Activated naive CD8-positive, alpha-beta T cell (primary cell): ENCODE data around the gene HMX1.
A peak's percentile ranks its signal among the peaks of the same experiment; 100 is the strongest.

ENCODE experiments used
- H3K27ac Mint-ChIP-seq: one replicate; pipeline ENCODE4 v1.8.0; 2021; ENCODE audit warnings: mixed read lengths
- H3K27me3 Mint-ChIP-seq: one replicate; pipeline ENCODE4 v1.8.0; 2021; ENCODE audit warnings: mixed read lengths
- H3K36me3 Mint-ChIP-seq: one replicate; pipeline ENCODE4 v1.8.0; 2021; ENCODE audit warnings: mixed read lengths
- H3K4me1 Mint-ChIP-seq: one replicate; pipeline ENCODE4 v1.8.0; 2021; ENCODE audit warnings: low read depth, mixed read lengths
- H3K4me3 Mint-ChIP-seq: one replicate; pipeline ENCODE4 v1.8.0; 2021; ENCODE audit warnings: mild to moderate bottlenecking, mixed read lengths
- H3K9me3 Mint-ChIP-seq: one replicate; pipeline ENCODE4 v1.8.0; 2021; ENCODE audit warnings: low read depth, mixed read lengths

The HMX1 gene

DNA sequence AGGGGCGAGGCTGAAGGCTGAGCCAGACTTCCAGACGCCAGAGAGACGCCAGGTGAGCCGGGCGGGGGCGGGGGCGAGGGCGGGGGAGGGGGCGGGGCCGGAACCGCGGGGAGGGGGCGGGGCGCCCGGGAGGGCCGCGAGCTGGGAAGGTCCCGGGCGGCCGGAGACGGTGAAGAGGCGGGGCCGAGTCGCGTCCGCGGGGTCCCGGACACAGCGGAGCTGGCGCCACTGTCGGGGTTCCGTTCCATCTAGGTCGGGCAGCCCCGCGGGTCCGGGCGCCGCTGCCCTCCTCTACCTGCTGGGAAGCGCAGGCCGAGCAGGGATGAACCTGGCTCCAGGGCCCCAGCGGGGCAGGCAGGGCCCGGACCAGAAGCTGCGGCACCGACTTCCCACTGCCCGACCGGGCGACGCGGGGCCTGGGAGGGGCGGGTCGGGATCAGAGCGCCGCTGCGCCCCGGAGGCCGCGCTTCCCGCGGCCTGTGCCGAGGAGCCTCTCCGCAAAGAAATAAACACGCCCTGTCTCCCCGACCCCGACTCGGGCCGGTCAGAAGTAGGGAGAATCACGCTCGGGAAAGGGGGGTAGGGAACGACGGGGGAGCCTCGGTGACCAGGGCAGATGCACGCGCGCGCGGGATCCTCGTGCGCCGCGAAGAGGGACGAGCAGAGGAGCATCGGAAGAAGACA lies 10.6 kb downstream of the HMX1 start:
- Mint-ChIP-seq H3K4me3 (no peak overlapping the region), H3K27ac (no peak overlapping the region), H3K4me1 (peaks cover 11% of the 10 kb centered on the region), H3K36me3 (no peaks in the 10 kb centered on the region), H3K9me3 (no peaks in the 10 kb centered on the region), H3K27me3 (peaks cover 21% of the 10 kb centered on the region)

DNA sequence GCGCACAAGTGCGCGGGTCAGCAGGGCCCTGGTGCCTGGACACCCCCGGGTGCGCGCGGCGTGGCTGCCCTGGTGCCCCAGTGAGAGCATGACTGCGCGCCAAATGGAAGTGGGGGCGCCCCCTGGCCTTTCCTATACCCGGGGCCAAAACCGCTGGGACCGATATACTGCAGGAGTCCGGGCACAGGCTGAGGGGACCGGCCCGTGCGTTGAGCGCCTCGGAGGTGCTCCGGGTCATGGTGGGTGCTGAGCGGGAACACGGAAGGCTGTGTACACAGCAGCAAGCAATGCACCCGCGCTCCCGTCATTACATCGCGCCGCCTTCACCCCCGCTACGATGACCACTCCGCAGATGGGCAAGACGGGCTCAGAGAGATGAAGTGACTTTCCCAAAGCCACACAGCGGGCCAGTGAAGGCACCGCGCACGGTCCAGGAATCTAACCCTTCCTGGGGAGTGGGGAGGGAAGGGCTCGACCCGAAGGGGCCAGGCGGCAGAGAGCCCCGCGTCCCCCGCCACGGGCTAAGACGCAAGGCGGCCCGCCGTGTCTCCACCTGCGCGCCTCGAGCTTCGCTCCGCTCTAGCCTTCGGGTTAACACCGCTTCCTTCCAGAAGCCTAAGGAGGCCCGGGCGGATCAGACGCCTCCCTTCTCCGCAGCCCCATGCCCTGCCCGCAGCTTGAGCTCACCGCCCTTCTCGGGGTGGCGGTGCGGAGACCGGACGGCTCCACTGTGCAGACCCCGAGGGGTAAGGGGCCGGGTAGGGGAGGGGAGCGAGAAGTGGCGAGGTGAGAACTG lies 11.3 kb downstream of the HMX1 start:
- H3K27ac Mint-ChIP-seq: no peak overlapping the region
- H3K4me3 Mint-ChIP-seq: no peak overlapping the region
- no peaks in the 10 kb centered on the region for H3K36me3 Mint-ChIP-seq
- no peaks in the 10 kb centered on the region for H3K9me3 Mint-ChIP-seq
- H3K27me3 Mint-ChIP-seq: peaks cover 23% of the 10 kb centered on the region
- peaks cover 12% of the 10 kb centered on the region for H3K4me1 Mint-ChIP-seq

DNA sequence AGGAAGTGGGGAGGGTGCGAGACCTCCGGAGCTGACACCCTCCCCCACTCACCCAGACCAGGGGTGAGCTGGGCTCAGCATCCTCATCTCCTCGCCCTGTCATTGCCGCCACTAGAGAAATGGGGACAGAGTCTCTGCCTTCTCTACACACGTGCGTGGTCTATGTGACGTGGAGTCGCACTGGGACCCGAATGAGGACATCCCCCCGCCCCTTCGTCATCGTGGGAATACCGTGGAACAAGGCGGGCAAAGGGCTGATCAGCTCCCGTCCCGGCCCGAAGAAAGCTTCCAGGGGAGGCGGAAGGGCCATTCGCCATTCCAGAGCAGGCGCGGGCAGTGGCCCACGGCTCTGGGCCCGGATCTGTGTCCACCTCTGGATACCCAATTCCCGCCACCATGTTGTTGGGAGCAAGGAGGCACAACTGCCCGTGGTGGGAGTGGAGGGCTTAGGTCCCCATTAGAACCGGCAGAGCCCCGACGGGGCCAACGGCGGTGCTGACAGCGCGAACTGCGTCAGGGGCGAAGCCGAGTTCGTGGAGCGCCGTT lies 12.0 kb downstream of the HMX1 start:
- Mint-ChIP-seq H3K27ac (no peak overlapping the region), H3K4me1 (peaks cover 12% of the 10 kb centered on the region), H3K36me3 (no peaks in the 10 kb centered on the region), H3K27me3 (peaks cover 27% of the 10 kb centered on the region), H3K9me3 (no peaks in the 10 kb centered on the region), H3K4me3 (no peak overlapping the region)

DNA sequence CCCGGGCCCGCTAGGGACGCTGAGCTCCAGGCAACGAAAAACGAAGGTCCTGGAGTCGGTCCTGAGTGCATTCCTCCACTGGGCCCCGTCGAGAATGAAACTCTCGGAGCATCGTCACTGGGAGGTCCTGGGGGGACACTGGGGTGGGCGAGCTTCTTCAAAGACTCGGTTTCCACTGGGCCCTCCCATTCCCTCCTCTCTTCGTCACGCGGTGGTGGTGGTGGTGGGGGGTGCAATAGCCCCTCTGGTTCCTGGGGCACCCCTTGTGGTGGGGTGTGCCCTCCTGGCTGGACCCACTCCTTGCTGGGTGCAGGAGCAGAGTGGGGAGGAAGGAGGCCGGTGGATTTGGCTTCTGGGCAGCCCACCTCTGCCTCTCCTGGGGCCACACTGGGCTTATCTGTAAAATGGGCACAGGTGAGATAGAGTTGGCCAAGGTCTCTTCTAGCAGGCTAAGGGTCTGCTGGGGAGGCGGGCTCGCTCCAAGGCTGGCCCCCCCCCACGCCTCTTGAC lies 12.9 kb downstream of the HMX1 start:
- Mint-ChIP-seq H3K27me3 (peaks cover 26% of the 10 kb centered on the region), H3K9me3 (no peaks in the 10 kb centered on the region), H3K27ac (no peak overlapping the region), H3K36me3 (no peaks in the 10 kb centered on the region), H3K4me1 (peaks cover 12% of the 10 kb centered on the region), H3K4me3 (no peak overlapping the region)

DNA sequence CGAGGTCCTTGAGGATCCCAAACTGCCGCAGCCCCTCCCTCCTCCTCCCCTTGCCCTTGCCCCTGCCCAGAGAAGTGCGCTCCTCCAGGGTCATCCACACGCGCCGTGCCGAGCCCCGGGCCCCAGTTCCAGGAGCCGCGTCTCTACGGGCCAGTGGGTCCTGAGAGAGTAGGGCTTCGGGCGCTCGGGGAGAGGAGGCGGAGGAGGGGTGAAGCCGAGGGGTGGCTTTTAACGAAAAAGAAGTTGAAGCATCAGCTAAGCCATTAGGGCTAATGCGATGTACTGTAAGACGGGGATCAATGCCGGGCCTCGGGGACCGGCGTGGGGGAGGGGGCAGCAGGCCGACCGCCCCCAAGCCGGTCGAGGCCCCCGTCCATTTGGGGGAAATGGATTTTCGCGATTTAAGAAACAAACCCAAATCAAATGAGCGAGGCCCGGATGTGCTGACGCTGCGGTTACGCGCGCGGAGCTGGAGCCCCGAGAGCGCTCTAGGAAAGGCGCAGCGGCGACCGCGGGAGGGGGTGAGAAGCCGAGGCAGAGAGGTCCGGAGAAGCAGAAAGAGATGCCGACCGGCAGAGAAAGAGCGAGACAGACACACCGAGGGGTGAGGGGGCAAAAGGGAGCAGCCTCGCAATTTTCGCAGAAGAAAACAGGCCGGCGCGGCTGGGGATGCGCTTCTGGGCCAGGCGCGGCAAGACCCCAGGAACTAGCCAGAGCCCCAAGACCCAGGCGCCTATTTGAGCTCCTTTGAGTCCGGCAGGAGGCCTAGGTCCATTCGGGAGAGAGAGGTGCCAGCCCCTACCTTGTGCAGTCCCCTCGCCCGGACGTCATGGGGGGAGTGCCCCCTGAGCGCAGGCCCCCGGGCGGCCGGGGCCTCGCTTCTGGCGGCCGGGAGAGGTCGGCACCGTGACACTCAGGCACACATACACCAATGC lies 13.6 kb downstream of the HMX1 start:
- no peak overlapping the region for H3K4me3 Mint-ChIP-seq

DNA sequence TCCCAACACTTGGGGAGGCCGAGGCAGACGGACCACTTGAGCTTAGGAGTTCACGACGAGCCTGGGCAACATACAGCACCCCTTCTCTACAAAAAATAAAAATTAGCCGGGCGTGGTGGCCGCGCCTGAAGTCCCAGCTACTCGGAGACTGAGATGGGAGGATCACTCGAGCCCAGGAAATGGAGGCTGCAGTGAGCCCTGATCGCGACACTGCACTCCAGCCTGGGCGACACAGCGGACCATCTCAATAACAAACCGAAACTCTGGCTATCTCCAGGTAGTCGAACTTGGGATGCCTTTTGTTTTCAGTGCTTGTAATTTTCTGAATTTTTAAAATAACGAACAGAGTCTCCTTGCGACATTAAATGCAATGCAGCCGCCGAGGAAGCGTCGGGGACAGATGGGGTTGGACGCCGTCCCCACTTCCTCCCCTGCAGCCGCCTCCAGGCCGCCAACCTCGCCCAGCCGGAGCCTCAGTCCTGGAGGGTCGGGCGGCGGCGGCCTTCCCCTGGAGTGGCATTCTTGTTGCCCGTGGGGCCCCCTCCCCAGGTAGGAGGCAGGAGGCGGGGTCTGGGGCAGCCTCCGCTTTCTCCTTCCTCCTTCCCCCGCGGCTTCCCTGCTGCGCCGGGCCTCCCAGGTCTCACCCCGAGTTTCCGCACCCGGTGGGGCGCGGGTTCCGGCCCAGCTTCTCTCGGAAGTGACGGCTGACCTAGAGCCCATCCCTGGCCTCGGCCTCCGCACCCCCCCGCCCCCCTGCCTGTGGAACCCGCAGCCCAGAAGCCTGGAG lies 14.6 kb downstream of the HMX1 start:
- Mint-ChIP-seq H3K4me1 (peaks cover 12% of the 10 kb centered on the region), H3K27ac (peak overlapping the region; percentile 46), H3K36me3 (no peaks in the 10 kb centered on the region), H3K9me3 (no peaks in the 10 kb centered on the region), H3K27me3 (peaks cover 27% of the 10 kb centered on the region), H3K4me3 (peak overlapping the region; percentile 57)

More for the DNA sequence above, 13.6 kb downstream of the HMX1 start:
- Mint-ChIP-seq H3K27me3 (peaks cover 30% of the 10 kb centered on the region), H3K36me3 (no peaks in the 10 kb centered on the region), H3K4me1 (peaks cover 12% of the 10 kb centered on the region), H3K27ac (no peak overlapping the region), H3K9me3 (no peaks in the 10 kb centered on the region)

DNA sequence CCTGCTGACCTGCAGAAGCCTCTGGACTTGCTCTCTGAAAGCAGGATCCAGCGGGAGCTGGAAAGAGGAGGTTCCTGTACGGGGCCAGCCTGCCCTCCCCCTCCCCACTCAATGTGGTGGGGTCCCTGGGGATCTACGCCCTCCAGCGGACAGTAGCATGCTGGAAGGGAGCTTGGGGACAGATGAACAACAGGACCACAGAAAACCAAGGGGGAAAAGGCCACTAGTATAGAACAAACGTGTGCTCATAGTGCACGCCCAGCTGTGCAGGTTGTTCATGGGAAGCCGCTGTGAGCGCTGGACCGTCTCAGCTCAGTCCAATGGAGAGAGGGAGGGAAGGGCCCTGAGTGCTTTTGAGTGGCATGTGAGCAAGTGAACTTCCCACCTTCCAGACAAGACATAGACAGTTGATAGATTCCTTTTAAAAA lies 15.8 kb downstream of the HMX1 start:
- H3K27me3 Mint-ChIP-seq: peaks cover 27% of the 10 kb centered on the region
- H3K27ac Mint-ChIP-seq: no peak overlapping the region
- H3K36me3 Mint-ChIP-seq: no peaks in the 10 kb centered on the region
- H3K4me3 Mint-ChIP-seq: peak overlapping the region; percentile 6
- H3K9me3 Mint-ChIP-seq: no peaks in the 10 kb centered on the region
- H3K4me1 Mint-ChIP-seq: peaks cover 12% of the 10 kb centered on the region

DNA sequence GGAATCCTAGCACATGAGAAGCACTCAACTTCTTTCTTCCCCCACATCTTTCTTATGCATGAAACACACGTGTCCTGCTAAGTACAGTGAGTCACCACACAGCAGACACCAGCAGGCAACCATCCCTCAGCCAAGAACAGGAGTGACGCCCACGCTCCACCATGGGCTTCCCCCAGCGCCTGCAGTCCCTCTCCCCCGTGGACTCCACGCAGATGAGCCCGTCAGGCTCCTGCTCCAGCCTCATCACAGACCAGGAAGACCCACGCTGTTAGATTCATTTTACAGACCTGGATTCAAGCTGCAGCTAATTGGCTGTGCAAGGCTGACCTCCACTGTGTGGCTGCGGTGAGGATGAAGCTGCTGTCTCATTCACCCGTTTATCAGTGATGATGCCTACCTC lies 16.7 kb downstream of the HMX1 start:
- H3K4me1 Mint-ChIP-seq: peaks cover 12% of the 10 kb centered on the region
- no peaks in the 10 kb centered on the region for H3K36me3 Mint-ChIP-seq
- H3K4me3 Mint-ChIP-seq: no peak overlapping the region
- H3K27me3 Mint-ChIP-seq: peaks cover 26% of the 10 kb centered on the region
- no peak overlapping the region for H3K27ac Mint-ChIP-seq
- no peaks in the 10 kb centered on the region for H3K9me3 Mint-ChIP-seq

DNA sequence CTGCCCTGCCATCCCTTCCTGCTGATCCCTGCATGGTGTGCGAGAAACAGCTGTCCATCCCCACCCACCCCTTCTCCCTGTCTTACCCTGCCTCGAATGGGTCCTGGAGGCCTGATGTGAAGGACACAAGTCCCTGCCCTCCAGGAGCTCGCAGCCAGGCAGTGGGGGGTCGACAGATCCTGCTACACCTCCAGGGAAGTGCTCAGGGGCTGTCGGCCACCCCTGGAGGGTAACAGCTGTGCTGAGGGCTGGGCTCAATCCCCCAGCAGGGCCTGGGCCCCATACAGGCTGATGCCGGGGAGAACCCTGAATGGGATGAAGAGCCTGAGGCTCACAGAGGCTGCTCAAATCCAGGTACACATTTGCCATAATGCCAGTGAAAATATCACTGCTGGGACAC lies 17.6 kb downstream of the HMX1 start:
- Mint-ChIP-seq H3K27me3 (peaks cover 23% of the 10 kb centered on the region), H3K9me3 (no peaks in the 10 kb centered on the region), H3K4me1 (peaks cover 8% of the 10 kb centered on the region), H3K27ac (no peak overlapping the region), H3K4me3 (no peak overlapping the region), H3K36me3 (no peaks in the 10 kb centered on the region)

DNA sequence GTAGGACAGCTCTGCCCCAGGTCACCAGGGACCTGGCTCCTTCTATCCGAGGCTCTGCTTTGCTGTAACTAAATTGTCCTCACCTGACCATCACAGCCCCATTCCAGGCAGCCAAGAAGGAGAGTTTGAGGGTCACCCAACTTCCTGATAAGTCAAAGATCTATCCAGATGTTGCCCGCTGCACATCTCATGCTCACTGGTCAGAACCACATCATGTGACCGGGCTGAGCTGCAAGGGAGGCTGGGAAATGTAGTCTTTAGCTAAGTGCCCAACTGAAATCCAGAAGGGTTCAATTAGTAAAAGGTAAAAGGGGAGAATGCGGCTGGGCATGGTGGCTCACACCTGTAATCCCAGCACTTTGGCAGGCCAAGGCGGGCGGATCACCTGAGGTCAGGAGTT lies 18.4 kb downstream of the HMX1 start:
- Mint-ChIP-seq H3K9me3 (no peaks in the 10 kb centered on the region), H3K27ac (no peak overlapping the region), H3K36me3 (no peaks in the 10 kb centered on the region), H3K27me3 (peaks cover 23% of the 10 kb centered on the region), H3K4me1 (peaks cover 8% of the 10 kb centered on the region), H3K4me3 (no peak overlapping the region)

DNA sequence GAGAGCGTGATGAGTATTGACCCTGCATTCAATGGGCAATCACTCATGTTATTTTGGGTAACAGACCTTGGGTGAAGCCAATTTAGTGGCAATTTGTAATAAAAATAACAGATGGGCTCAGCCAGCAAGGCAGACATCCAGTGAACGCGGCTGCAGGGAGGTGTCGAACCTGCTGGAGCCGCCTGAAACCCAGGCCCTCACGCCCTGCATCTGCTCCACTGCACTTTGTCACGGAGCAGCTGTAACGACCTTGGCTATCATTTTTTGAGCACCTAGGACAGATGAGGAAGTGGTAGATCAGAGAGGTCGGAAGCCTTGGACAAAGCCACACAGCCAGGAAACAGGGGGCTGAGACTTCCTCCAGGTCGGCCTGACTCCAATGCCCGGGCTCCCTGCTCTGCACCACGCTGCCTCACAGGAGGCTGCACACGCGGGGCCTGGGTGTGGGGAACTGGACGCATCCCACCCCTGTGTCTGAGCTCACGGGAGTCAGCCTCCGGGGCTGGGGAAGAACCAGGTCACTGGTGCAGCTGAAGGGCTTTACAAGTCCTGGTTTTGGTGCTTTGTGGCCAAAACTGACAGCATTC lies 19.4 kb downstream of the HMX1 start:
- Mint-ChIP-seq H3K36me3 (no peaks in the 10 kb centered on the region), H3K4me3 (no peak overlapping the region), H3K9me3 (no peaks in the 10 kb centered on the region), H3K27ac (no peak overlapping the region), H3K27me3 (peaks cover 21% of the 10 kb centered on the region), H3K4me1 (peaks cover 8% of the 10 kb centered on the region)

DNA sequence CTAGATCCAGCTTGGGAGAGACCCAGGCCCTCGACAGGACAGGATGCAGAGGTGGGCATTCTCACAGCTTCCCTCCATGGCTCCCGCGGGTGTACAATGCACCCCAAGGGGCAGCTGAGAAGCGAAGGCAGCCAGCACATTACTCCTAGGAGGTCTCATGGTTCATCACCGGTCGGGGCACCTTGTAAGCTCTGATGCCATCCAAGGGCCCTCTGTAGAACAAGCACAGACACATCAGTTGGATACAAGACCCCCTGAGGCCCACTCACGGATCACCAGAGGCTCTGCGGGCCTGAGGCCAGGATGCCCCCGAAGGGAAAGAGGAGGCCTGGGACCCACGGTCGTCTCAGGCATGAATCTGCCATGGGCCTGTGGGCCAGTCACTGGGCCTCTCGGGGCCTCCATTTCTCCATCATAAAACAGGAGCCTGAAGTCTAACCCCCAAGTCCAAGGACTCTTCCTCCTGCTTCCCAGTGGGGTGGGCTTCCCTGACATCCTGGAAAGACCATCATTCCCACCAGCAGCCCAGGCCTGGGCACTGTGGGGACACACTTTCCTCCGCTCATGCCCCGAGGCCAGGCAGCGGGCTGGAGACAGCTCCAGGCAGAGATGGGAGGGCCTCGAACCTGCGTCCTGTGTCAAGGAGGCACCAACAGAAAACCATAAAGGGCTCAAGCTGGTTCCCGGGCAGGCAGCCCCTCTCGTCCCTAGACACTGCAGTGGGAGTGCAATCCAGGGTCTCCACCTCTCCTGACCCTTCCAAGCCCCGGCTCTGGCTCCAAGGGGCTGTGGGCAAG lies 20.1 kb downstream of the HMX1 start:
- Mint-ChIP-seq H3K9me3 (no peaks in the 10 kb centered on the region), H3K27ac (no peak overlapping the region), H3K4me1 (peaks cover 5% of the 10 kb centered on the region), H3K36me3 (no peaks in the 10 kb centered on the region), H3K27me3 (peaks cover 21% of the 10 kb centered on the region), H3K4me3 (no peak overlapping the region)

DNA sequence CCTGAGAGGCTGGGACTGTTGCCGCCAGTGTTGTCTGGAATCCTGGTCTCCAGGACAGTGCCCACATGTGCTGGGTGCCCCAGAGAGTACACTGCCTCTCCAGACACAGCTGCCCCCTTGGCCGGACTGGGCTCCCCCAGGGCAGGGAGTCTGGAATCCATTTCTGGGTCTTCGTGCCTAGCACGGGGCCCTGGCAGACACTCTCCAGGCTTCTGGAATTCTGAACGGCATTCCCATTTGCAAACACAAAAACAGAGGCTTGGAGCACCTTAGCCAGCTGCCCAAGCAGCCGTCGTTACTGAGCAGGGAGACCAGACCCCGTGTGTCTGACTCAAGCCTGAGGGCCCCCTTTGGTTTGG lies 20.8 kb downstream of the HMX1 start:
- Mint-ChIP-seq H3K4me3 (no peak overlapping the region), H3K27ac (no peak overlapping the region), H3K4me1 (no peaks in the 10 kb centered on the region), H3K9me3 (no peaks in the 10 kb centered on the region), H3K36me3 (no peaks in the 10 kb centered on the region), H3K27me3 (peaks cover 15% of the 10 kb centered on the region)
